HEK293 (cell line): Measurements from ENCODE around the gene NPRL2.

Experiments
- CTCF ChIA-PET: fragments of 350-600 bp; formaldehyde crosslinking; extraction: SDS; loops from one replicate; lab custom pipeline; 2021; ENCODE audit warnings: antibody characterized with exemption; lab: Yijun Ruan, JAX
- POLR2A ChIA-PET: fragments of 300-600 bp; formaldehyde crosslinking; extraction: SDS; loops from one replicate; lab custom pipeline; 2020; ENCODE audit warnings: antibody characterized with exemption, inconsistent platforms; lab: Yijun Ruan, JAX
- H3K27ac ChIP-seq: fragments of 200-500 bp; sonication (Bioruptor generic); 2 replicates; pipeline ENCODE4 v1.5.1; 2014; ENCODE audit warnings: low read depth, low read length, control low read depth, inconsistent platforms; ENCODE audit errors: extremely low read depth
- H3K36me3 ChIP-seq, 2 experiments: fragments of 200-500 bp in 1 of 2; sonication (Bioruptor generic) in 1 of 2; 1 replicate in 1 of 2; 2 replicates in 1 of 2; pipeline ENCODE4 v1.5.1; 2014 to 2017; ENCODE audit warnings: inconsistent platforms in 2 of 2, low read length in 2 of 2; ENCODE audit not compliant: control insufficient read depth in 2 of 2, insufficient read depth in 1 of 2
- H3K4me1 ChIP-seq: fragments of 200-500 bp; sonication (Bioruptor generic); 2 replicates; pipeline ENCODE4 v1.5.1; 2014; ENCODE audit warnings: mild to moderate bottlenecking, low read length, inconsistent platforms; ENCODE audit not compliant: control insufficient read depth, insufficient read depth
- H3K4me3 ChIP-seq: 2 replicates; pipeline ENCODE4 v1.5.1; 2011; ENCODE audit warnings: low read depth, mild to moderate bottlenecking, control low read depth, low read length, moderate library complexity
- H3K9me3 ChIP-seq: fragments of 200-500 bp; sonication (Bioruptor generic); 2 replicates; pipeline ENCODE4 v1.5.1; 2014; ENCODE audit warnings: low read depth, low read length, inconsistent platforms; ENCODE audit not compliant: control insufficient read depth, insufficient read depth
- EGR2 ChIP-seq: fragments of 450-650 bp; formaldehyde crosslinking; IDR thresholded peaks from 2 replicates; pipeline ENCODE4 v1.5.1; 2016; ENCODE audit warnings: low read depth, missing biosample characterization, missing genetic modification characterization
- GLI2 ChIP-seq: fragments of 450-650 bp; formaldehyde crosslinking; IDR thresholded peaks from 2 replicates; pipeline ENCODE4; 2017; ENCODE audit warnings: missing biosample characterization, missing genetic modification characterization, low read depth, borderline replicate concordance
- GLIS2 ChIP-seq: fragments of 450-650 bp; formaldehyde crosslinking; IDR thresholded peaks from 2 replicates; pipeline ENCODE4 v1.5.1; 2016; ENCODE audit warnings: missing biosample characterization, missing genetic modification characterization
- KLF1 ChIP-seq: fragments of 450-650 bp; formaldehyde crosslinking; IDR thresholded peaks from 2 replicates; pipeline ENCODE4 v1.5.1; 2016; ENCODE audit warnings: missing biosample characterization, missing genetic modification characterization
- SP2 ChIP-seq: fragments of 450-650 bp; formaldehyde crosslinking; IDR thresholded peaks from 2 replicates; pipeline ENCODE4 v1.5.1; 2016; ENCODE audit warnings: missing biosample characterization, missing genetic modification characterization
- SP3 ChIP-seq: fragments of 450-650 bp; formaldehyde crosslinking; IDR thresholded peaks from 2 replicates; pipeline ENCODE4 v1.5.1; 2016; ENCODE audit warnings: missing biosample characterization, missing genetic modification characterization
- ZBTB17 ChIP-seq: fragments of 450-650 bp; formaldehyde crosslinking; IDR thresholded peaks from 2 replicates; pipeline ENCODE4 v1.5.1; 2016; ENCODE audit warnings: missing biosample characterization, missing genetic modification characterization
- ZBTB48 ChIP-seq: fragments of 450-650 bp; formaldehyde crosslinking; IDR thresholded peaks from 2 replicates; pipeline ENCODE4 v1.5.1; 2016; ENCODE audit warnings: missing biosample characterization, missing genetic modification characterization
- ZEB2 ChIP-seq: fragments of 450-650 bp; formaldehyde crosslinking; IDR thresholded peaks from 2 replicates; pipeline ENCODE4 v1.5.1; 2016; ENCODE audit warnings: missing biosample characterization, missing genetic modification characterization
- ZNF138 ChIP-seq: fragments of 450-650 bp; formaldehyde crosslinking; IDR thresholded peaks from 2 replicates; pipeline ENCODE4 v1.5.1; 2016; ENCODE audit warnings: missing biosample characterization, missing genetic modification characterization, borderline replicate concordance
- ZNF169 ChIP-seq: fragments of 450-650 bp; formaldehyde crosslinking; IDR thresholded peaks from 2 replicates; pipeline ENCODE4 v1.5.1; 2016; ENCODE audit warnings: missing biosample characterization, missing genetic modification characterization
- ZNF223 ChIP-seq: fragments of 450-650 bp; formaldehyde crosslinking; IDR thresholded peaks from 2 replicates; pipeline ENCODE4 v1.5.1; 2016; ENCODE audit warnings: missing biosample characterization, missing genetic modification characterization
- ZNF391 ChIP-seq: fragments of 450-650 bp; formaldehyde crosslinking; IDR thresholded peaks from 2 replicates; pipeline ENCODE4 v1.5.1; 2016; ENCODE audit warnings: low read depth, missing biosample characterization, missing genetic modification characterization, borderline replicate concordance
- ZNF473 ChIP-seq: fragments of 450-650 bp; formaldehyde crosslinking; IDR thresholded peaks from 2 replicates; pipeline ENCODE4 v1.5.1; 2017; ENCODE audit warnings: missing biosample characterization, missing genetic modification characterization
- ZNF544 ChIP-seq: fragments of 450-650 bp; formaldehyde crosslinking; IDR thresholded peaks from 2 replicates; pipeline ENCODE4 v1.5.0; 2017; ENCODE audit warnings: missing biosample characterization, missing genetic modification characterization
- ZNF548 ChIP-seq: fragments of 450-650 bp; formaldehyde crosslinking; IDR thresholded peaks from 2 replicates; pipeline ENCODE4 v1.5.1; 2016; ENCODE audit warnings: missing biosample characterization, missing genetic modification characterization
- ZNF621 ChIP-seq: fragments of 450-650 bp; formaldehyde crosslinking; IDR thresholded peaks from 2 replicates; pipeline ENCODE4 v1.5.1; 2017; ENCODE audit warnings: missing biosample characterization, missing genetic modification characterization
- ZNF658 ChIP-seq: fragments of 450-650 bp; formaldehyde crosslinking; IDR thresholded peaks from 2 replicates; pipeline ENCODE4; 2016; ENCODE audit warnings: missing biosample characterization, missing genetic modification characterization
- ZNF677 ChIP-seq: fragments of 450-650 bp; IDR thresholded peaks from 2 replicates; pipeline ENCODE4 v1.5.0; 2018; ENCODE audit warnings: missing biosample characterization, mild to moderate bottlenecking, missing genetic modification characterization, moderate library complexity
- ZNF830 ChIP-seq: fragments of 450-650 bp; IDR thresholded peaks from 2 replicates; pipeline ENCODE4 v1.5.0; 2018; ENCODE audit warnings: missing biosample characterization, missing genetic modification characterization, low read depth, mild to moderate bottlenecking, moderate library complexity
- TF ChIP-seq, protein P1 (sequence below): fragments of 450-650 bp; formaldehyde crosslinking; IDR thresholded peaks from 2 replicates; pipeline ENCODE4 v1.5.0; 2017; ENCODE audit warnings: missing biosample characterization, missing genetic modification characterization, borderline replicate concordance
- TF ChIP-seq, protein P2 (sequence below): fragments of 450-650 bp; formaldehyde crosslinking; IDR thresholded peaks from 2 replicates; pipeline ENCODE4 v1.5.1; 2016; ENCODE audit warnings: missing biosample characterization, missing genetic modification characterization
- TF ChIP-seq, protein P3 (sequence below): fragments of 450-650 bp; formaldehyde crosslinking; IDR thresholded peaks from 2 replicates; pipeline ENCODE4 v1.5.1; 2017; ENCODE audit warnings: missing biosample characterization, missing genetic modification characterization
- TF ChIP-seq, protein P4 (sequence below): fragments of 450-650 bp; formaldehyde crosslinking; IDR thresholded peaks from 2 replicates; pipeline ENCODE4 v1.5.1; 2016; ENCODE audit warnings: missing biosample characterization, missing genetic modification characterization

Gene NPRL2

DNA sequence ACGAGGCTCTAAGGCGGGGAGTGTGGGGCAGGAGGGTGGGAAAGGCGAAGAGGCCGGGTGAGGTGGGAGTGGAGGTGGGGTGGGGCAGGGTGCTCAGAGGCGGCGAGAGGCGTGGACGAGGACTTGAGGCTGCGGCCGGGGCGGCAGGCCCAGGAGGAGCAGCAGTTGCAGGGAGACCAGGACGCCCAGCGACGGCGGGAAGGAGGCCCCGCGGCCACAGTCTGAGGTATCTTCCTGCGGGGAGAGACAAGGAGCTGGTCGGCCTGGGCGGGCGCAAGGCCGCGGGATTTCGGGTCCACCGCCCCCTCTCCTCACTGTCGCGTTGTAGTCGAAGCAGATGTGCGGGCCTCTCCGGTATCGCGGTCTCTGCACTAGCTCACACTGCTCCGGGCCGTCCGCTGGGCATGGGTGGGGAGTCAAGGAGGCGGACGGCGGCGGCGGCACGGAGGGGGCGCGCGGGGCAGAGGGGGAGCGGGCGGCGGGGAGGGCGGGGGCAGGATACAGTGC lies 14.1 kb upstream of the NPRL2 start:
- no peaks in the 10 kb centered on the region for H3K36me3 ChIP-seq
- no peak overlapping the region for H3K27ac ChIP-seq
- TF ChIP-seq ZNF391 (tag by site-specific recombination) (no peak), SP2 (peak; percentile 17; the same call in 1 of the 2 replicates), SP3 (no peak), KLF1 (tag by site-specific recombination) (peak; percentile 75), ZNF658 (tag by site-specific recombination) (no peak)
- TF ChIP-seq, protein P1, sequence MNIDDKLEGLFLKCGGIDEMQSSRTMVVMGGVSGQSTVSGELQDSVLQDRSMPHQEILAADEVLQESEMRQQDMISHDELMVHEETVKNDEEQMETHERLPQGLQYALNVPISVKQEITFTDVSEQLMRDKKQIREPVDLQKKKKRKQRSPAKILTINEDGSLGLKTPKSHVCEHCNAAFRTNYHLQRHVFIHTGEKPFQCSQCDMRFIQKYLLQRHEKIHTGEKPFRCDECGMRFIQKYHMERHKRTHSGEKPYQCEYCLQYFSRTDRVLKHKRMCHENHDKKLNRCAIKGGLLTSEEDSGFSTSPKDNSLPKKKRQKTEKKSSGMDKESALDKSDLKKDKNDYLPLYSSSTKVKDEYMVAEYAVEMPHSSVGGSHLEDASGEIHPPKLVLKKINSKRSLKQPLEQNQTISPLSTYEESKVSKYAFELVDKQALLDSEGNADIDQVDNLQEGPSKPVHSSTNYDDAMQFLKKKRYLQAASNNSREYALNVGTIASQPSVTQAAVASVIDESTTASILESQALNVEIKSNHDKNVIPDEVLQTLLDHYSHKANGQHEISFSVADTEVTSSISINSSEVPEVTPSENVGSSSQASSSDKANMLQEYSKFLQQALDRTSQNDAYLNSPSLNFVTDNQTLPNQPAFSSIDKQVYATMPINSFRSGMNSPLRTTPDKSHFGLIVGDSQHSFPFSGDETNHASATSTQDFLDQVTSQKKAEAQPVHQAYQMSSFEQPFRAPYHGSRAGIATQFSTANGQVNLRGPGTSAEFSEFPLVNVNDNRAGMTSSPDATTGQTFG = no peak
- TF ChIP-seq, protein P2, sequence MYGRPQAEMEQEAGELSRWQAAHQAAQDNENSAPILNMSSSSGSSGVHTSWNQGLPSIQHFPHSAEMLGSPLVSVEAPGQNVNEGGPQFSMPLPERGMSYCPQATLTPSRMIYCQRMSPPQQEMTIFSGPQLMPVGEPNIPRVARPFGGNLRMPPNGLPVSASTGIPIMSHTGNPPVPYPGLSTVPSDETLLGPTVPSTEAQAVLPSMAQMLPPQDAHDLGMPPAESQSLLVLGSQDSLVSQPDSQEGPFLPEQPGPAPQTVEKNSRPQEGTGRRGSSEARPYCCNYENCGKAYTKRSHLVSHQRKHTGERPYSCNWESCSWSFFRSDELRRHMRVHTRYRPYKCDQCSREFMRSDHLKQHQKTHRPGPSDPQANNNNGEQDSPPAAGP = 0 out of 2 replicates have a peak, but pooled peaks have one; percentile 23
- POLR2A ChIA-PET = interaction anchor here (0.9 kb wide), 1 partner anchor 15 kb away, joined by 3 read pairs; the partner anchor contains the start of gene NPRL2
- no peak overlapping the region; the same call in 1 of the 2 replicates for H3K4me3 ChIP-seq
- CTCF ChIA-PET = interaction anchor here (0.6 to 1.4 kb wide), 2 partner anchors 17 to 1138 kb away, joined by 3 to 4 read pairs; no protein-coding TSS in a partner anchor
- H3K4me1 ChIP-seq = no peaks in the 10 kb centered on the region
- no peaks in the 10 kb centered on the region for H3K9me3 ChIP-seq

DNA sequence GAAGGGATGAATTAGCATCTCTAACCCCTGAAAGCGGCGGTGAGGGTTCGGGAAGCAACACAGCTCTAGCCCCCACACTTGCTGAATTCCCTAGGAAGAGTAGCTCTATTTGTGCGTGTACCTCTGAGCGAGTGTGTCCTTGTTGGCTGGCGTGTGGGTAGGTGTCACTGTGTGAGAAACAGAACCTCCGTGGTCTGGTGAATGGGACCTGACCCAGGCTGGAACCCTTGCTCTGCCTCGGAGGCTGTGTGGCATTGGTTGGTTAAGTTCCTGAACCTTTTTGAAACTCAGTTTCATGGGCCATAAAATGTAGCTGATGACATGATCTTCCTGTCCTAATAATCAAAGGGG lies 9.2 kb upstream of the NPRL2 start:
- no peak overlapping the region for H3K27ac ChIP-seq
- TF ChIP-seq ZBTB17 (peak; percentile 5; the same call in 1 of the 2 replicates), ZNF473 (tag by site-specific recombination) (no peak), ZEB2 (tag by site-specific recombination) (0 out of 2 replicates have a peak, but pooled peaks have one; percentile 2), ZBTB48 (tag by site-specific recombination) (0 out of 2 replicates have a peak, but pooled peaks have one; percentile 19)
- TF ChIP-seq, all 188 proteins: peak for 3
- peaks cover 0 to 40% of the 10 kb centered on the region in 2 experiments; a peak in 1 of 3 replicates for H3K36me3 ChIP-seq
- peak overlapping the region; percentile 6 for H3K4me3 ChIP-seq
- H3K4me1 ChIP-seq = no peaks in the 10 kb centered on the region
- POLR2A ChIA-PET = interaction anchor here (1.0 to 1.4 kb wide), 2 partner anchors 22 to 31 kb away, joined by 4 read pairs; partner anchors contain the start of gene TUSC2
- CTCF ChIA-PET = interaction anchor here (0.6 to 0.8 kb wide), 2 partner anchors 135 to 195 kb away, joined by 3 read pairs; no protein-coding TSS in a partner anchor
- no peaks in the 10 kb centered on the region for H3K9me3 ChIP-seq

DNA sequence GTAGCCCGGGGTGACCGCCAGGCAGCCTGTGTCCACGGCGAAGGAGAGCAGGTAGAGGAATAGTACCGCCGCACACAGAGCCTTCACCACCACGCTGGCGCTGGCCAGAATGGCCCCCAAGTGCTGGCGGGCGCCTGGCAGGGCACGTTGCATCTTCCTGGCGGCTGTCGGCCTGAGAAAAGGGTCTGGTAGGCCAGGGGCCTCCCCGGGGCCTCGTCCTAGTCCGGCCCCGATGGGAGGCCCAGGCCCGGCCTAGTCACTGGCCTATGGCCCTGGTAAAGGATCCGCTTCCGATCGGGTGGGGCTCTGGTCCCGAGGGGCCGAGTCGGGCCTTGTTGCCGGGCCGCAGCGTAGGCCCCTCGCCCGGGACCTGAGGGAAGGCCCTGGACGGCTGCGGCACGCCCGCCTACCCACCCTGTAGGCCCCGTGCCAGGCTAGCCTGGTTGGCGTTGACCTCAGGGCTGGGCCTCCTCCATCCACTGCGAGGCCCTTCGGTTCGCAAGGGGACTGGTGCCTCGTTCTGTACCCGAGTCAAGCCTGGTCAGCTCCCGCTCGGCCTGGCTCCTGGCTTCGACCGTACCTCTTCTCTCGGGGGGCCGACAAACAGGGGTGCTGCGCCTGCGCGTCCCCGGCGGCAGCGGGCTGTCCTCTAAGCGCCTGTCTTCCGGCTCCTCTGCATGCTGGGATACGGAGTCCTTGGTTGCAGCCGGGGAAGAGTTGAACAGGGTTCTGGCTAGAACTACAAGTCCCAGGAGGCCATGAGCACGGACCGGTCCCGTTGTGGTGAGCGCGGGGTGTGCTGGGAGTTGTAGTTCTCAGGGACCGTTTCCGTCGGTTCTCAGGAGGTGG lies 8.6 kb upstream of the NPRL2 start, which contains the start of gene TMEM115:
Gene TMEM115, minus strand, starts transcription at position 611 of the 849 bp plus-strand sequence. Its CDS starts 458 bp downstream, at position 153.
- no peaks in the 10 kb centered on the region for H3K9me3 ChIP-seq
- H3K27ac ChIP-seq = peak within 1 kb of the TSS; percentile 84
- H3K36me3 ChIP-seq = peaks cover 0 to 46% of the 10 kb centered on the region in 2 experiments; a peak in 1 of 3 replicates
- peak within 1 kb of the TSS; percentile 82 for H3K4me3 ChIP-seq
- ChIA-PET POLR2A (interaction anchor here (1.0 to 1.4 kb wide), 2 partner anchors 22 to 31 kb away, joined by 4 read pairs; partner anchors contain the start of gene TUSC2), CTCF (interaction anchor here (0.6 to 0.8 kb wide), 2 partner anchors 136 to 196 kb away, joined by 3 read pairs; no protein-coding TSS in a partner anchor)
- no peaks in the 10 kb centered on the region for H3K4me1 ChIP-seq
- TF ChIP-seq ZNF544 (no peak), ZNF830 (tag by site-specific recombination) (no peak), ZNF138 (tag by site-specific recombination) (no peak), ZNF169 (tag by site-specific recombination) (no peak), GLIS2 (tag by site-specific recombination) (no peak; the same call in 1 of the 2 replicates), EGR2 (tag by site-specific recombination) (peak; percentile 15; the same call in 1 of the 2 replicates), GLI2 (tag by site-specific recombination) (no peak), ZNF223 (tag by site-specific recombination) (no peak), ZNF621 (tag by site-specific recombination) (no peak), ZNF548 (no peak), ZNF677 (tag by site-specific recombination) (no peak)
- TF ChIP-seq, protein P3, sequence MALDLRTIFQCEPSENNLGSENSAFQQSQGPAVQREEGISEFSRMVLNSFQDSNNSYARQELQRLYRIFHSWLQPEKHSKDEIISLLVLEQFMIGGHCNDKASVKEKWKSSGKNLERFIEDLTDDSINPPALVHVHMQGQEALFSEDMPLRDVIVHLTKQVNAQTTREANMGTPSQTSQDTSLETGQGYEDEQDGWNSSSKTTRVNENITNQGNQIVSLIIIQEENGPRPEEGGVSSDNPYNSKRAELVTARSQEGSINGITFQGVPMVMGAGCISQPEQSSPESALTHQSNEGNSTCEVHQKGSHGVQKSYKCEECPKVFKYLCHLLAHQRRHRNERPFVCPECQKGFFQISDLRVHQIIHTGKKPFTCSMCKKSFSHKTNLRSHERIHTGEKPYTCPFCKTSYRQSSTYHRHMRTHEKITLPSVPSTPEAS (tag by site-specific recombination) = 0 out of 2 replicates have a peak, but pooled peaks have one; percentile 13
- TF ChIP-seq, protein P4, sequence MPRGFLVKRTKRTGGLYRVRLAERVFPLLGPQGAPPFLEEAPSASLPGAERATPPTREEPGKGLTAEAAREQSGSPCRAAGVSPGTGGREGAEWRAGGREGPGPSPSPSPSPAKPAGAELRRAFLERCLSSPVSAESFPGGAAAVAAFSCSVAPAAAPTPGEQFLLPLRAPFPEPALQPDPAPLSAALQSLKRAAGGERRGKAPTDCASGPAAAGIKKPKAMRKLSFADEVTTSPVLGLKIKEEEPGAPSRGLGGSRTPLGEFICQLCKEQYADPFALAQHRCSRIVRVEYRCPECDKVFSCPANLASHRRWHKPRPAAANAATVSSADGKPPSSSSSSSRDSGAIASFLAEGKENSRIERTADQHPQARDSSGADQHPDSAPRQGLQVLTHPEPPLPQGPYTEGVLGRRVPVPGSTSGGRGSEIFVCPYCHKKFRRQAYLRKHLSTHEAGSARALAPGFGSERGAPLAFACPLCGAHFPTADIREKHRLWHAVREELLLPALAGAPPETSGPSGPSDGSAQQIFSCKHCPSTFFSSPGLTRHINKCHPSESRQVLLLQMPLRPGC (tag by site-specific recombination) = no peak
